AG04449 (cell line): ENCODE results near the gene RNLS.

Experiments
- CTCF ChIA-PET: fragments of 350-600 bp; formaldehyde crosslinking; extraction: SDS; loops from one replicate; lab custom pipeline; 2021; ENCODE audit warnings: antibody characterized with exemption; lab: Yijun Ruan, JAX
- POLR2A ChIA-PET: fragments of 400-600, 350-600 bp; formaldehyde crosslinking; extraction: SDS; loops from one replicate; lab custom pipeline; 2020; ENCODE audit warnings: antibody characterized with exemption, inconsistent platforms; lab: Yijun Ruan, JAX
- DNase-seq: peaks from one replicate; pipeline ENCODE4 v3.0.0-alpha.2; 2010; ENCODE audit warnings: low read depth, low spot score
- H3K4me3 ChIP-seq: 2 replicates; pipeline ENCODE4 v1.5.1; 2011; ENCODE audit warnings: low read depth, mild to moderate bottlenecking, control low read depth, low read length
- CTCF ChIP-seq: IDR thresholded peaks from one replicate; pipeline ENCODE4 v1.5.1; 2011; ENCODE audit warnings: mild to moderate bottlenecking, moderate library complexity, low read length, control low read depth, inconsistent platforms; ENCODE audit not compliant: insufficient read depth; ENCODE audit errors: missing control alignments

The RNLS gene

GRCh38 chr10:88399240-88399639 lies 183.9 kb downstream of the RNLS start:
- POLR2A ChIA-PET, result no interaction called here
- no peak overlapping the region for H3K4me3 ChIP-seq
- TF ChIP-seq CTCF, result no peak
- CTCF ChIA-PET, result interaction anchor here (1.3 kb wide), 1 partner anchor 10 kb away, joined by 9 read pairs; no protein-coding TSS in a partner anchor
- DNase-seq, result no peak

- ChIA-PET CTCF (interaction anchor here (1.2 kb wide), 1 partner anchor 9 kb away, joined by 3 read pairs; no protein-coding TSS in a partner anchor), POLR2A (no interaction called here)
- H3K4me3 ChIP-seq, result no peak overlapping the region
- no peak for DNase-seq
- TF ChIP-seq CTCF, result no peak
Measured at GRCh38 chr10:88395677-88396076, 187.4 kb downstream of the RNLS start.

- DNase-seq, result no peak
- no peak overlapping the region for H3K4me3 ChIP-seq
- ChIA-PET CTCF (interaction anchor here (1.0 to 10.3 kb wide), 5 partner anchors 10 to 536 kb away, joined by 3 to 304 read pairs (median 5); partner anchors contain the start of genes KLLN and PTEN), POLR2A (no interaction called here)
- TF ChIP-seq CTCF, result no peak
Measured at GRCh38 chr10:88392222-88392621, 190.9 kb downstream of the RNLS start.

GRCh38 chr10:88390041-88390440 lies 193.1 kb downstream of the RNLS start:
- no peak for DNase-seq
- TF ChIP-seq CTCF, result no peak
- no peak overlapping the region for H3K4me3 ChIP-seq
- ChIA-PET POLR2A (interaction anchor here (1.3 kb wide), 1 partner anchor 528 kb away, joined by 12 read pairs; the partner anchor contains the start of genes KLLN and PTEN), CTCF (interaction anchor here (0.5 to 10.3 kb wide), 33 partner anchors 10 to 572 kb away, joined by 3 to 304 read pairs (median 4); partner anchors contain the start of genes ATAD1, KLLN and PTEN)

GRCh38 chr10:88389456-88389855 lies 193.7 kb downstream of the RNLS start:
- ChIA-PET POLR2A (interaction anchor here (1.3 kb wide), 1 partner anchor 527 kb away, joined by 12 read pairs; the partner anchor contains the start of genes KLLN and PTEN), CTCF (interaction anchor here (0.7 to 10.3 kb wide), 40 partner anchors 10 to 571 kb away, joined by 3 to 304 read pairs (median 3); partner anchors contain the start of genes ATAD1, KLLN and PTEN)
- no peak overlapping the region for H3K4me3 ChIP-seq
- TF ChIP-seq CTCF, result peak; percentile 41
- no peak for DNase-seq

GRCh38 chr10:88388324-88388723 lies 194.8 kb downstream of the RNLS start:
- no peak for TF ChIP-seq CTCF
- DNase-seq, result no peak
- ChIA-PET CTCF (interaction anchor here (0.8 to 10.3 kb wide), 21 partner anchors 10 to 532 kb away, joined by 3 to 304 read pairs (median 4); partner anchors contain the start of genes KLLN and PTEN), POLR2A (interaction anchor here (1.1 kb wide), 1 partner anchor 525 kb away, joined by 5 read pairs; the partner anchor contains the start of genes KLLN and PTEN)
- no peak overlapping the region for H3K4me3 ChIP-seq
